Trophoblast cell (in vitro differentiated cells and primary cell): ENCODE results near the gene DCAF4L1.

Experiments
- DNase-seq, 2 donors: peaks; one replicate each; pipeline ENCODE4 v3.0.0-alpha.2; 2016
- H2AFZ ChIP-seq: 2 replicates; pipeline ENCODE4 v1.6.1; 2013; ENCODE audit warnings: low read length, moderate library complexity, mild to moderate bottlenecking; ENCODE audit not compliant: insufficient read depth, poor library complexity
- H2AK5ac ChIP-seq: 2 replicates; pipeline ENCODE4 v1.6.1; 2013; ENCODE audit warnings: mild to moderate bottlenecking, low read length
- H2BK120ac ChIP-seq: 2 replicates; pipeline ENCODE4 v1.6.1; 2013; ENCODE audit warnings: low read length, mild to moderate bottlenecking, moderate library complexity; ENCODE audit not compliant: insufficient read depth, poor library complexity
- H2BK12ac ChIP-seq: 2 replicates; pipeline ENCODE4 v1.6.1; 2013; ENCODE audit warnings: mild to moderate bottlenecking, low read length, moderate library complexity
- H2BK5ac ChIP-seq: 2 replicates; pipeline ENCODE4 v1.6.1; 2013; ENCODE audit warnings: low read length, low read depth, moderate library complexity, mild to moderate bottlenecking; ENCODE audit not compliant: poor library complexity
- H3K14ac ChIP-seq: 2 replicates; pipeline ENCODE4 v1.6.1; 2013; ENCODE audit warnings: mild to moderate bottlenecking, low read length
- H3K18ac ChIP-seq: 2 replicates; pipeline ENCODE4 v1.6.1; 2013; ENCODE audit warnings: mild to moderate bottlenecking, low read length
- H3K23ac ChIP-seq: 2 replicates; pipeline ENCODE4 v1.6.1; 2013; ENCODE audit warnings: low read length
- H3K27ac ChIP-seq: 2 replicates; pipeline ENCODE4 v1.5.1; 2013; ENCODE audit warnings: low read depth, mild to moderate bottlenecking, inconsistent platforms, low read length, moderate library complexity
- H3K27me3 ChIP-seq: 2 replicates; pipeline ENCODE4 v1.6.1; 2013; ENCODE audit warnings: inconsistent platforms, mild to moderate bottlenecking, low read length, moderate library complexity; ENCODE audit not compliant: insufficient read depth
- H3K36me3 ChIP-seq, 2 experiments: 1 replicate in 1 of 2; 2 replicates in 1 of 2; pipeline ENCODE4 v1.6.1; 2013; ENCODE audit warnings: low read length in 2 of 2, mild to moderate bottlenecking in 2 of 2, moderate library complexity in 1 of 2; ENCODE audit not compliant: insufficient read depth in 2 of 2, control insufficient read depth in 1 of 2
- H3K4ac ChIP-seq: 2 replicates; pipeline ENCODE4 v1.6.1; 2013; ENCODE audit warnings: low read depth, mild to moderate bottlenecking, low read length, moderate library complexity
- H3K4me1 ChIP-seq, 2 experiments: 1 replicate in 1 of 2; 2 replicates in 1 of 2; pipeline ENCODE4 v1.6.1; 2013; ENCODE audit warnings: low read length in 2 of 2, mild to moderate bottlenecking in 2 of 2, moderate library complexity in 1 of 2; ENCODE audit not compliant: insufficient read depth in 2 of 2, control insufficient read depth in 1 of 2
- H3K4me2 ChIP-seq: 2 replicates; pipeline ENCODE4 v1.6.1; 2013; ENCODE audit warnings: inconsistent platforms, mild to moderate bottlenecking, low read length, moderate library complexity
- H3K4me3 ChIP-seq: 2 replicates; pipeline ENCODE4 v1.5.1; 2013; ENCODE audit warnings: mild to moderate bottlenecking, low read depth, low read length, inconsistent platforms
- H3K79me1 ChIP-seq: one replicate; pipeline ENCODE4 v1.6.1; 2013; ENCODE audit warnings: low read length
- H3K79me2 ChIP-seq: 2 replicates; pipeline ENCODE4 v1.6.1; 2013; ENCODE audit warnings: low read length, mild to moderate bottlenecking; ENCODE audit not compliant: control insufficient read depth, insufficient read depth, poor library complexity
- H3K9ac ChIP-seq: 2 replicates; pipeline ENCODE4 v1.6.1; 2013; ENCODE audit warnings: mild to moderate bottlenecking, low read length
- H3K9me3 ChIP-seq: 2 replicates; pipeline ENCODE4 v1.6.1; 2013; ENCODE audit warnings: low read depth, mild to moderate bottlenecking, control low read depth, inconsistent platforms, low read length; ENCODE audit not compliant: insufficient read depth
- H4K12ac ChIP-seq: 2 replicates; pipeline ENCODE4 v1.6.1; 2013; ENCODE audit warnings: low read depth, mild to moderate bottlenecking, low read length, moderate library complexity
- H4K8ac ChIP-seq: 2 replicates; pipeline ENCODE4 v1.6.1; 2013; ENCODE audit warnings: low read depth, mild to moderate bottlenecking, low read length, moderate library complexity
- H4K91ac ChIP-seq: one replicate; pipeline ENCODE4 v1.6.1; 2013; ENCODE audit warnings: low read depth, mild to moderate bottlenecking, low read length, moderate library complexity
- WGBS: extraction: QIAGEN DNeasy Blood & Tissue Kit; methylation state at CpG from one replicate; pipeline ENCODE4 v1.1.7; 2013; ENCODE audit warnings: missing lambda C conversion rate; ENCODE audit not compliant: insufficient read length, insufficient coverage; ENCODE audit errors: extremely low coverage; 5-methylcytosine and 5-hydroxymethylcytosine counted together

DCAF4L1 gene

DNA sequence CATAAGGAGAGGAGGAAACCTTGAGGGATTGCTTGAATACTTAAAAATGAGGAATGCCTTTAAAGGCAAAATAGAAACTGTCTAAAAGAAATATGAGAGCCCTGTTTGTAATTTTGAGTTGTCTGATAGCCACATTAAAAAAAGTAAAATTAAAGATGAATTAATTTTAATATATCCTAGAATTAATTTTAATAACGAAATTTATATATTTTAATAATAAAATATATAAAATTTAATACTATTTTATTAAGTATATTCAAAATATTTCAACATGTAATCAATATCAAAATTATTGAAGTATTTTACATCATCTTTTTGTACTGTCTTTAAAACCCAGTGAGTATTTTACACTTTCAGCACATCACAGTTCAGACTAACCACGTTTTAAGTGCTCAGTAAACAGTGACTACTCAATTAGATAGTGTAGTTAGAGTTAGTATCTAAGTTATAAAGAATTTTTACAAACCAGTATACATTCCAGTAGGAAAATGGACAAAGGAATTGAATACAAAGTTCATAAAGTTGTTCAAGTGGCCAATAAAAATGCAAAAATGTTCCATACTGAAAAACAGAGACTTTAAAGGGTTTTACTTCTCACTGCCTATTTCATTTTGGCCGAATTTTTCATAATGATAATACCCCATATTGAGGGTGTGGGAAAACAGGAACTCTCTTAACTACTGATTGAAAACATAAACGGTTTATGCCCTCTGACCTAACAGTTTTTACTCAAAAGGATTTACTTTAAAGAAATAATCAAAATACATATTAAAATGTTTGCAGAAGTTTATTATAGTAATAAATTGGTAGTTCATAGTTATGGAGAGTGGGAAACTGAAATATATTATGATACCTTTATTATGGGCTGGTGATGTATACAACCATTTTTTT lies 11.7 kb downstream of the DCAF4L1 start:
- Histone ChIP-seq H2BK5ac (no peak overlapping the region), H4K12ac (no peak overlapping the region), H3K23ac (no peak overlapping the region), H3K9me3 (no peaks in the 10 kb centered on the region), H2AFZ (no peak overlapping the region), H2AK5ac (no peak overlapping the region), H3K14ac (no peak overlapping the region), H3K36me3 (peaks cover 2% of the 10 kb centered on the region in 2 experiments), H3K4me3 (no peak overlapping the region), H4K91ac (no peak overlapping the region), H2BK120ac (no peak overlapping the region), H3K4me1 (peaks cover 6 to 8% of the 10 kb centered on the region in 2 experiments), H3K79me2 (peaks cover 10% of the 10 kb centered on the region), H3K18ac (no peak overlapping the region), H2BK12ac (no peak overlapping the region), H3K27me3 (no peaks in the 10 kb centered on the region), H3K27ac (no peak overlapping the region), H3K9ac (no peak overlapping the region), H3K4ac (no peak overlapping the region), H3K79me1 (peaks cover 4% of the 10 kb centered on the region), H4K8ac (no peak overlapping the region), H3K4me2 (no peak overlapping the region)
- WGBS = no CpG with 5 or more reads among the region's 4 CpGs
- no peak for DNase-seq

DNA sequence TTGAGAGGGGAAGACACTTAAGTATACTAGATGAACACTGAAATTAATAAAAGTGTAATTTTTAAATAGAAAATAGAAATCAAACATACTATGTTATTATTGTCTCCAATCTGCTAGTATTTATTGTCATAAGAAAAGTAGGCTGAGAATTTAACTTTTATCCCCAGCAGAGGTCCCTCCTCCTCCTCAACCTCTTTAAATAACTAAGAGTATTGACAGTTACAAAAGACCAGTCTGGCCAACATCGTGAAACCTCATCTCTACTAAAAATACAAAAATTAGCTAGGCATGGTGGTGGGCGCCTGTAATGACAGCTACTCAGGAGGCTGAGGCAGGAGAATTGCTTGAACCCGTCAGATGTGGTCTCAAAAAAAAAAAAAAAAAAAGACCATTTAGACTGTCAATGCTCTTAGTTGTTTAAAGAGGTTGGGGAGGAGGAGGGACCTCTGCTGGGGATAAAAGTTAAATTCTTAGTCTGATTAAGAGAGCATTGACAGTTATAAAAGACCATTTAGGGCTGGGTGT lies 13.0 kb downstream of the DCAF4L1 start:
- H3K79me1 ChIP-seq = peaks cover 4% of the 10 kb centered on the region
- no peak overlapping the region for H3K4me3 ChIP-seq
- no peak overlapping the region for H3K27ac ChIP-seq
- H3K9ac ChIP-seq = no peak overlapping the region
- H2AK5ac ChIP-seq = no peak overlapping the region
- H2AFZ ChIP-seq = no peak overlapping the region
- H3K9me3 ChIP-seq = no peaks in the 10 kb centered on the region
- H4K12ac ChIP-seq = no peak overlapping the region
- no peak overlapping the region for H2BK120ac ChIP-seq
- peaks cover 2% of the 10 kb centered on the region in 2 experiments for H3K36me3 ChIP-seq
- H3K27me3 ChIP-seq = no peaks in the 10 kb centered on the region
- H3K23ac ChIP-seq = no peak overlapping the region
- DNase-seq = no peak
- H3K14ac ChIP-seq = no peak overlapping the region
- peaks cover 6 to 8% of the 10 kb centered on the region in 2 experiments for H3K4me1 ChIP-seq
- H4K8ac ChIP-seq = no peak overlapping the region
- H2BK5ac ChIP-seq = no peak overlapping the region
- H4K91ac ChIP-seq = no peak overlapping the region
- peaks cover 10% of the 10 kb centered on the region for H3K79me2 ChIP-seq
- H2BK12ac ChIP-seq = no peak overlapping the region
- no peak overlapping the region for H3K4ac ChIP-seq
- no CpG with 5 or more reads among the region's 3 CpGs for WGBS
- no peak overlapping the region for H3K18ac ChIP-seq
- no peak overlapping the region for H3K4me2 ChIP-seq

DNA sequence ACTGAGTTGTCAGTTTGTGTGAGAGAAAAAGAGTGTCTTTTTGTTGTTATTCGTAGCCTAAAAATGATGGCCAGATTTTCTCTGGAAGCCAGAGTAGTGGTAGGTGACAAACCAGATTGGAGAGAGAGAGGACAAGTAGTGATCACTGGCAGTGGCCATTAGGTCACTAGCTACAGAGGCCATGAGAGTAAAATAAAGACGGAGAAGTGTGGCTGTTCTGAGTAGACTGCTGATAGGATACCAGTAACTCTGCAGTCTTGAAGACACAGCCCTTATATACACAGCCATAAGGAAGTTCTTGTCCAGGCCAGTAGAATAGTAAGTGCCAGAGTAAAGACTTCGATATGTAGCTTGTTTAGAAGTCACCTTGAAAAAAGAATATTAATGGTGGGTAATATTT lies 16.5 kb downstream of the DCAF4L1 start:
- no peak overlapping the region for H2AK5ac ChIP-seq
- H3K79me1 ChIP-seq = no peaks in the 10 kb centered on the region
- no peaks in the 10 kb centered on the region for H3K27me3 ChIP-seq
- H3K4me2 ChIP-seq = no peak overlapping the region
- H3K4ac ChIP-seq = no peak overlapping the region
- H3K9ac ChIP-seq = no peak overlapping the region
- WGBS = no CpG with 5 or more reads among the region's 3 CpGs
- no peak overlapping the region for H3K18ac ChIP-seq
- no peak overlapping the region for H3K4me3 ChIP-seq
- no peak overlapping the region for H4K12ac ChIP-seq
- H3K23ac ChIP-seq = no peak overlapping the region
- no peak overlapping the region for H4K91ac ChIP-seq
- no peak overlapping the region for H2BK120ac ChIP-seq
- DNase-seq = no peak
- no peak overlapping the region for H2BK5ac ChIP-seq
- no peaks in the 10 kb centered on the region for H3K79me2 ChIP-seq
- no peak overlapping the region for H4K8ac ChIP-seq
- no peak overlapping the region for H3K14ac ChIP-seq
- no peak overlapping the region for H2BK12ac ChIP-seq
- no peak overlapping the region for H3K27ac ChIP-seq
- H3K4me1 ChIP-seq = no peaks in the 10 kb centered on the region
- H2AFZ ChIP-seq = no peak overlapping the region
- H3K9me3 ChIP-seq = no peaks in the 10 kb centered on the region
- H3K36me3 ChIP-seq = peaks cover 0 to 2% of the 10 kb centered on the region in 2 experiments

DNA sequence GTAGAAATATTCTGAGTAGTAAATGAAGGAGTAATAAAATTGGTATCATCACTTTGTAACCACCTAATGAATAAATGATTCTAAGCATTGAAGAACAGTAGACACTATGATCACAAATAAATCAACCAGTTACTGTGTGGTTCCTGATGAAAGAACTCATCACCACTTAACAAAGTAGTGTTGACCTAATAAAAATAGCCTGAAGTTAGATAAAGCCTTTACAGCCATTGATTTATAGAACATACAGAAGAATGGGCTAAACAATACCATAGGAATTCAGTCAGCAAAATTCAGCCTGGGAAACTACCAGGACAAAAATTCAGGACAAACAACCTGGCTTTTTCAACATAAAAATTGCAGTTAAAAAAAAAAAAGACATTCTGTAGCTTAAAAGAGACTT lies 17.8 kb downstream of the DCAF4L1 start:
- H3K36me3 ChIP-seq = peaks cover 0 to 2% of the 10 kb centered on the region in 2 experiments
- no peak overlapping the region for H2AFZ ChIP-seq
- no peaks in the 10 kb centered on the region for H3K4me1 ChIP-seq
- H3K9me3 ChIP-seq = no peaks in the 10 kb centered on the region
- no peak overlapping the region for H3K27ac ChIP-seq
- no peaks in the 10 kb centered on the region for H3K27me3 ChIP-seq
- no peak overlapping the region for H2AK5ac ChIP-seq
- H2BK120ac ChIP-seq = no peak overlapping the region
- no peak overlapping the region for H3K14ac ChIP-seq
- no peak overlapping the region for H3K18ac ChIP-seq
- no peak overlapping the region for H4K12ac ChIP-seq
- no peak overlapping the region for H3K9ac ChIP-seq
- no peaks in the 10 kb centered on the region for H3K79me2 ChIP-seq
- no peak overlapping the region for H4K91ac ChIP-seq
- H3K23ac ChIP-seq = no peak overlapping the region
- DNase-seq = no peak
- H3K4me3 ChIP-seq = no peak overlapping the region
- no peak overlapping the region for H2BK12ac ChIP-seq
- no peak overlapping the region for H2BK5ac ChIP-seq
- H4K8ac ChIP-seq = no peak overlapping the region
- H3K4ac ChIP-seq = no peak overlapping the region
- no peak overlapping the region for H3K4me2 ChIP-seq
- no peaks in the 10 kb centered on the region for H3K79me1 ChIP-seq
